Large intestine (tissue), 3 donors: Measurements from ENCODE around the gene PXMP4. TPM values are rescaled to one million over a fixed set of nuclear protein-coding genes. Genes with fewer than 3 reads are reported as not detected.

Experiments used
- DNase-seq, 2 donors: peaks; one replicate each; pipeline versions ENCODE4 v3.0.0 to v3.0.0-alpha.2; 2013
- H3K27ac ChIP-seq: one replicate; pipeline ENCODE4 v1.5.1; 2013; ENCODE audit warnings: low read length
- H3K27me3 ChIP-seq: 2 replicates; pipeline ENCODE4 v1.6.1; 2013; ENCODE audit warnings: low read length; ENCODE audit not compliant: control insufficient read depth, insufficient read depth
- H3K36me3 ChIP-seq: 2 replicates; pipeline ENCODE4 v1.6.1; 2013; ENCODE audit warnings: low read length; ENCODE audit not compliant: control insufficient read depth, insufficient read depth
- H3K4me1 ChIP-seq: one replicate; pipeline ENCODE4 v1.6.1; 2013; ENCODE audit warnings: low read length; ENCODE audit not compliant: control insufficient read depth, insufficient read depth
- H3K4me3 ChIP-seq: one replicate; pipeline ENCODE4 v1.5.1; 2013; ENCODE audit warnings: low read length
- H3K9me3 ChIP-seq: one replicate; pipeline ENCODE4 v1.6.1; 2013; ENCODE audit warnings: mild to moderate bottlenecking, low read depth, low read length, moderate library complexity; ENCODE audit not compliant: control insufficient read depth
- WGBS: methylation state at CpG from one replicate; pipeline ENCODE4 v1.1.5; 2013; ENCODE audit warnings: low lambda C conversion rate; ENCODE audit not compliant: insufficient coverage; 5-methylcytosine and 5-hydroxymethylcytosine counted together
- polyA plus RNA-seq: library from polyadenylated mRNA; unstranded; fragments of 120-200 nt; gene quantifications from one replicate; pipeline ENCODE4 v1.2.1, GENCODE V29; 2013

Gene PXMP4
- polyA plus RNA-seq, 1 donor = 10.2 TPM

- H3K9me3 ChIP-seq = peaks cover 17% of the 10 kb centered on the region
- peaks cover 25% of the 10 kb centered on the region for H3K4me1 ChIP-seq
- no peaks in the 10 kb centered on the region for H3K36me3 ChIP-seq
- peak; percentile 71 to 82 for DNase-seq
- WGBS = 60% methylated on average over 1 of the region's 6 CpGs
- H3K4me3 ChIP-seq = no peak overlapping the region
- H3K27me3 ChIP-seq = no peaks in the 10 kb centered on the region
- peak overlapping the region; percentile 73 for H3K27ac ChIP-seq
Measured at GRCh38 chr20:33733654-33734576, 13.8 kb upstream of the PXMP4 start.

GRCh38 chr20:33732166-33732970 lies 12.3 kb upstream of the PXMP4 start:
- no peaks in the 10 kb centered on the region for H3K27me3 ChIP-seq
- no CpG with 5 or more reads among the region's 68 CpGs for WGBS
- peak; percentile 85 to 96 for DNase-seq

GRCh38 chr20:33731693-33732165 lies 11.6 kb upstream of the PXMP4 start, which contains the start of gene ZNF341:
Gene ZNF341 (plus strand): TSS chr20:33731996. CDS start chr20:33732022, 26 bp downstream.
- H3K9me3 ChIP-seq = peaks cover 4% of the 10 kb centered on the region
- H3K4me1 ChIP-seq = peaks cover 25% of the 10 kb centered on the region
- H3K36me3 ChIP-seq = no peaks in the 10 kb centered on the region
- peak within 1 kb of the TSS; percentile 90 for H3K27ac ChIP-seq
- peak within 1 kb of the TSS; percentile 69 for H3K4me3 ChIP-seq
- no peaks in the 10 kb centered on the region for H3K27me3 ChIP-seq
- no peak for DNase-seq
- no CpG with 5 or more reads among the region's 57 CpGs for WGBS

More at GRCh38 chr20:33732166-33732970, 12.3 kb upstream of the PXMP4 start:
- Histone ChIP-seq H3K27ac (peak overlapping the region; percentile 90), H3K4me1 (peaks cover 25% of the 10 kb centered on the region), H3K9me3 (peaks cover 10% of the 10 kb centered on the region), H3K36me3 (no peaks in the 10 kb centered on the region), H3K4me3 (peak overlapping the region; percentile 57)

GRCh38 chr20:33730946-33731692 lies 11.0 kb upstream of the PXMP4 start:
- Histone ChIP-seq H3K4me3 (peak overlapping the region; percentile 69), H3K9me3 (peaks cover 2% of the 10 kb centered on the region), H3K36me3 (no peaks in the 10 kb centered on the region), H3K4me1 (peaks cover 25% of the 10 kb centered on the region), H3K27ac (peak overlapping the region; percentile 85), H3K27me3 (no peaks in the 10 kb centered on the region)
- WGBS = 100% methylated on average over 1 of the region's 18 CpGs
- no peak for DNase-seq

GRCh38 chr20:33729101-33729500 lies 9.0 kb upstream of the PXMP4 start:
- H3K36me3 ChIP-seq = no peaks in the 10 kb centered on the region
- no peaks in the 10 kb centered on the region for H3K27me3 ChIP-seq
- no peak overlapping the region for H3K27ac ChIP-seq
- no peaks in the 10 kb centered on the region for H3K9me3 ChIP-seq
- H3K4me1 ChIP-seq = peaks cover 27% of the 10 kb centered on the region
- no peak overlapping the region for H3K4me3 ChIP-seq
- no peak for DNase-seq
- WGBS = no CpG with 5 or more reads among the region's 4 CpGs

GRCh38 chr20:33728463-33728862 lies 8.4 kb upstream of the PXMP4 start:
- no peak for DNase-seq
- Histone ChIP-seq H3K4me1 (peaks cover 28% of the 10 kb centered on the region), H3K36me3 (no peaks in the 10 kb centered on the region), H3K27me3 (no peaks in the 10 kb centered on the region), H3K27ac (no peak overlapping the region), H3K4me3 (no peak overlapping the region), H3K9me3 (no peaks in the 10 kb centered on the region)
- no CpG with 5 or more reads among the region's 2 CpGs for WGBS

- Histone ChIP-seq H3K9me3 (no peaks in the 10 kb centered on the region), H3K4me3 (no peak overlapping the region), H3K36me3 (no peaks in the 10 kb centered on the region), H3K4me1 (peaks cover 24% of the 10 kb centered on the region), H3K27me3 (no peaks in the 10 kb centered on the region), H3K27ac (no peak overlapping the region)
- 100% methylated on average over 1 of the region's 3 CpGs for WGBS
- DNase-seq = no peak
Measured at GRCh38 chr20:33727806-33728205, 7.7 kb upstream of the PXMP4 start.

GRCh38 chr20:33727115-33727479 lies 7.0 kb upstream of the PXMP4 start:
- H3K4me1 ChIP-seq = peaks cover 20% of the 10 kb centered on the region
- no peak for DNase-seq
- H3K27ac ChIP-seq = no peak overlapping the region
- H3K27me3 ChIP-seq = no peaks in the 10 kb centered on the region
- H3K4me3 ChIP-seq = no peak overlapping the region
- no peaks in the 10 kb centered on the region for H3K9me3 ChIP-seq
- H3K36me3 ChIP-seq = no peaks in the 10 kb centered on the region
- 96% methylated on average over 4 of the region's 5 CpGs for WGBS

GRCh38 chr20:33725607-33726264 lies 5.6 kb upstream of the PXMP4 start:
- WGBS = no CpG with 5 or more reads among the region's 7 CpGs
- Histone ChIP-seq H3K27me3 (no peaks in the 10 kb centered on the region), H3K4me3 (no peak overlapping the region), H3K4me1 (peaks cover 16% of the 10 kb centered on the region), H3K9me3 (no peaks in the 10 kb centered on the region), H3K36me3 (no peaks in the 10 kb centered on the region), H3K27ac (no peak overlapping the region)
- DNase-seq = no peak
